Panc1 (cell line): ENCODE measurements around the gene KLHL2. TPM values are rescaled to one million over a fixed set of nuclear protein-coding genes. Genes with fewer than 3 reads are reported as not detected.
"Not testable (repeated sequence)": the region's sequence is repeated elsewhere in the genome, so short reads cannot be mapped to it uniquely, and the experiment has no call there.

Experiments used
- ATAC-seq: fragments of 200-7000 bp; cut with Tn5 transposase; 2 replicates; pipeline ENCODE4 v1.9.1; 2020; ENCODE audit warnings: mild to moderate bottlenecking, moderate library complexity
- BruUV-seq: library from RNA; stranded (reverse); fragments of 400-500 nt; replicated peaks from 2 replicates; lab custom pipeline; 2021; lab: Mats Ljungman, UMichigan
- CTCF ChIA-PET: fragments of 300-600 bp; sonication (Branson Sonifier 250); formaldehyde crosslinking; loops from one replicate; lab custom pipeline; 2022; ENCODE audit warnings: antibody characterized with exemption; lab: Charles Lee
- POLR2A ChIA-PET: fragments of 300-600 bp; sonication (Branson Sonifier 250); formaldehyde crosslinking; loops from one replicate; lab custom pipeline; 2022; ENCODE audit warnings: antibody characterized with exemption; lab: Charles Lee
- DNase-seq: peaks from one replicate; pipeline ENCODE4 v3.0.0-alpha.2; 2010; ENCODE audit warnings: low read depth, low spot score
- H3K27ac ChIP-seq: 2 replicates; pipeline ENCODE4 v1.5.1; 2011; ENCODE audit warnings: mild to moderate bottlenecking, low read length, inconsistent platforms
- H3K27me3 ChIP-seq: fragments of 200-500 bp; sonication (Bioruptor generic); 2 replicates; pipeline ENCODE4 v1.6.0; 2014; ENCODE audit warnings: low read length, inconsistent platforms; ENCODE audit not compliant: control insufficient read depth, insufficient read depth
- H3K36me3 ChIP-seq: fragments of 200-500 bp; sonication (Bioruptor generic); 2 replicates; pipeline ENCODE4 v1.5.1; 2014; ENCODE audit warnings: inconsistent platforms, mild to moderate bottlenecking, low read length, moderate library complexity; ENCODE audit not compliant: control insufficient read depth, insufficient read depth
- H3K4me1 ChIP-seq: 2 replicates; pipeline ENCODE4 v1.5.1; 2011; ENCODE audit warnings: inconsistent platforms, mild to moderate bottlenecking, low read length, moderate library complexity; ENCODE audit not compliant: control insufficient read depth, insufficient read depth
- H3K4me3 ChIP-seq, 2 experiments: 2 replicates each; pipeline ENCODE4 v1.5.1; 2011 to 2012; ENCODE audit warnings: low read depth in 2 of 2, low read length in 2 of 2, mild to moderate bottlenecking in 2 of 2, inconsistent platforms in 1 of 2, moderate library complexity in 1 of 2
- H3K9me3 ChIP-seq: fragments of 200-500 bp; sonication (Bioruptor generic); 2 replicates; pipeline ENCODE4 v1.5.1; 2014; ENCODE audit warnings: low read depth, mild to moderate bottlenecking, inconsistent platforms, low read length, moderate library complexity; ENCODE audit not compliant: control insufficient read depth, insufficient read depth
- POLR2AphosphoS5 ChIP-seq: IDR thresholded peaks from 2 replicates; pipeline ENCODE4 v1.6.1; 2012; ENCODE audit warnings: mild to moderate bottlenecking, low read depth, low read length, moderate library complexity
- REST ChIP-seq, 2 experiments: IDR thresholded peaks; 2 replicates each; pipeline ENCODE4 v1.6.1; 2011 to 2012; ENCODE audit warnings: low read depth in 2 of 2, control low read depth in 1 of 2, low read length in 1 of 2, mild to moderate bottlenecking in 1 of 2, moderate library complexity in 1 of 2; ENCODE audit not compliant: insufficient read depth in 1 of 2
- SIN3A ChIP-seq: IDR thresholded peaks from 2 replicates; pipeline ENCODE4 v1.6.1; 2012; ENCODE audit warnings: low read depth, mild to moderate bottlenecking, low read length, moderate library complexity, borderline replicate concordance; ENCODE audit not compliant: insufficient read depth
- TCF7L2 ChIP-seq: IDR thresholded peaks from 2 replicates; pipeline ENCODE4 v1.6.1; 2011; ENCODE audit warnings: mild to moderate bottlenecking, low read depth, low read length, inconsistent platforms
- in situ Hi-C: cut with HindIII; loops from 2 replicates; pipeline ENCODE4 v1.10.0; 2016; ENCODE audit warnings: low sequenced_read_pairs, low pct_unique_long_range_greater_than_20kb
- intact Hi-C: fragments of 100-400 bp; cut with micrococcal nuclease; formaldehyde crosslinking; loops from one replicate; pipeline ENCODE4 v1.10.0; 2022; ENCODE audit not compliant: unreplicated experiment
- total RNA-seq: library from RNA; stranded (reverse); gene quantifications from one replicate; pipeline ENCODE4 v1.2.1, GENCODE V29; 2021; ENCODE audit not compliant: unreplicated experiment
- TF ChIP-seq, protein P1 (sequence below): fragments of 450-650 bp; IDR thresholded peaks from 2 replicates; pipeline ENCODE4 v1.5.1; 2017; ENCODE audit warnings: mild to moderate bottlenecking

Gene KLHL2
- total RNA-seq, 1 experiment from 2014 or later: 17.4 TPM

DNA sequence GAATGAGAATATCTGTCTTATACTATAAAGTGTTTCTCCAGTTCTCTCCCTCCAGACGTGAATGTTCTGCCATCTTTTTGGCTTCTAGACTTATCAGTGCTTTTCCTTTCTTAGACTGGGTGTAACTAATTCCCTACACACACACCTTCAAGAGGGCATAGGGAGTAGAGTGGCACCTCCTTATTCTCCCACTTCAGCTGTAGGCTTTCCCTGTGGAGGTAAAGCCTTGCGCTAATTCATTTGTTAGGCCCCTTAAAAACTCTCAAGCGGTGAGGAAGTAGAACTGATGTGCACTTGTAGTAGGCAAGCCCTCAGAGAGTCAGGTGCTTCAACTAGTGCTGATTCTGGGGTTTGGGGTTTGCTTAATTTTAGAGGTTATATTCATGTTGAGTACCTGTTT lies 10.0 kb downstream of the KLHL2 start:
- intact Hi-C loops: loop anchor here (10.0 kb wide), 1 partner anchor 107 kb away; the partner anchor contains the start of gene MSMO1
- no peaks in the 10 kb centered on the region for H3K27me3 ChIP-seq
- POLR2A ChIA-PET: no interaction called here
- H3K27ac ChIP-seq: no peak overlapping the region
- BruUV-seq: no TSS peak
- H3K36me3 ChIP-seq: no peaks in the 10 kb centered on the region
- in situ Hi-C loops: no loop called here
- ATAC-seq (no peak), DNase-seq (no peak)
- TF ChIP-seq TCF7L2 (no peak), POLR2AphosphoS5 (no peak), REST (IDR thresholded peaks at IDR 0.05; ENCODE audit: insufficient read depth in 1 of 2, low read depth in 2 of 2, low read length in 1 of 2) (no peak), SIN3A (no peak)
- TF ChIP-seq, protein P1, sequence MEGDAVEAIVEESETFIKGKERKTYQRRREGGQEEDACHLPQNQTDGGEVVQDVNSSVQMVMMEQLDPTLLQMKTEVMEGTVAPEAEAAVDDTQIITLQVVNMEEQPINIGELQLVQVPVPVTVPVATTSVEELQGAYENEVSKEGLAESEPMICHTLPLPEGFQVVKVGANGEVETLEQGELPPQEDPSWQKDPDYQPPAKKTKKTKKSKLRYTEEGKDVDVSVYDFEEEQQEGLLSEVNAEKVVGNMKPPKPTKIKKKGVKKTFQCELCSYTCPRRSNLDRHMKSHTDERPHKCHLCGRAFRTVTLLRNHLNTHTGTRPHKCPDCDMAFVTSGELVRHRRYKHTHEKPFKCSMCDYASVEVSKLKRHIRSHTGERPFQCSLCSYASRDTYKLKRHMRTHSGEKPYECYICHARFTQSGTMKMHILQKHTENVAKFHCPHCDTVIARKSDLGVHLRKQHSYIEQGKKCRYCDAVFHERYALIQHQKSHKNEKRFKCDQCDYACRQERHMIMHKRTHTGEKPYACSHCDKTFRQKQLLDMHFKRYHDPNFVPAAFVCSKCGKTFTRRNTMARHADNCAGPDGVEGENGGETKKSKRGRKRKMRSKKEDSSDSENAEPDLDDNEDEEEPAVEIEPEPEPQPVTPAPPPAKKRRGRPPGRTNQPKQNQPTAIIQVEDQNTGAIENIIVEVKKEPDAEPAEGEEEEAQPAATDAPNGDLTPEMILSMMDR: no peak
- H3K4me3 ChIP-seq: no peak overlapping the region
- H3K4me1 ChIP-seq: no peaks in the 10 kb centered on the region
- CTCF ChIA-PET: no interaction called here
- H3K9me3 ChIP-seq: no peaks in the 10 kb centered on the region

- H3K9me3 ChIP-seq, in situ Hi-C loops, POLR2A ChIA-PET, DNase-seq, BruUV-seq, H3K4me1 ChIP-seq, H3K36me3 ChIP-seq, CTCF ChIA-PET, H3K4me3 ChIP-seq, ATAC-seq, H3K27me3 ChIP-seq, intact Hi-C loops, H3K27ac ChIP-seq: not testable (repeated sequence)
Observed at GRCh38 chr4:165221306-165221705, 13.9 kb downstream of the KLHL2 start.

GRCh38 chr4:165221993-165222650 lies 14.8 kb downstream of the KLHL2 start:
- H3K27me3 ChIP-seq, in situ Hi-C loops, CTCF ChIA-PET, ATAC-seq, DNase-seq, H3K4me3 ChIP-seq, H3K36me3 ChIP-seq, H3K9me3 ChIP-seq, POLR2A ChIA-PET, BruUV-seq, H3K4me1 ChIP-seq, intact Hi-C loops, H3K27ac ChIP-seq: not testable (repeated sequence)
